Suprapubic skin (tissue), 4 donors: Measurements from ENCODE around the gene EGLN2. TPM values are rescaled to one million over a fixed set of nuclear protein-coding genes. Genes with fewer than 3 reads are reported as not detected.
"Not testable (repeated sequence)": the region's sequence is repeated elsewhere in the genome, so short reads cannot be mapped to it uniquely, and the experiment has no call there.

Source experiments
- DNase-seq, 2 donors: peaks; one replicate each; pipeline ENCODE4 v3.0.0-alpha.2; 2019; ENCODE audit warnings: low spot score in 2 of 2
- H3K27ac ChIP-seq: fragments of 200-600 bp; sonication (generic); one replicate; pipeline ENCODE4 v1.5.1; 2019
- H3K27me3 ChIP-seq: fragments of 200-600 bp; sonication (generic); one replicate; pipeline ENCODE4 v1.5.1; 2019
- H3K36me3 ChIP-seq: fragments of 200-600 bp; sonication (generic); one replicate; pipeline ENCODE4 v1.5.1; 2019
- H3K4me1 ChIP-seq: fragments of 200-600 bp; sonication (generic); one replicate; pipeline ENCODE4 v1.5.1; 2019
- H3K4me3 ChIP-seq: fragments of 200-600 bp; sonication (generic); one replicate; pipeline ENCODE4 v1.5.1; 2019; ENCODE audit warnings: mild to moderate bottlenecking
- H3K9me3 ChIP-seq: fragments of 200-600 bp; sonication (generic); one replicate; pipeline ENCODE4 v1.5.1; 2019
- CTCF ChIP-seq, 2 donors: fragments of 200-600 bp in 1 of 2; fragments of 450-650 bp in 1 of 2; sonication (generic) in 1 of 2; IDR thresholded peaks; one replicate each; pipeline ENCODE4 v1.5.1; 2016 to 2019; ENCODE audit warnings: antibody characterized with exemption in 2 of 2, mild to moderate bottlenecking in 1 of 2, moderate library complexity in 1 of 2
- EP300 ChIP-seq: sonication (generic); formaldehyde crosslinking; IDR thresholded peaks from one replicate; pipeline ENCODE4 v1.6.1; 2017; ENCODE audit warnings: antibody characterized with exemption
- POLR2A ChIP-seq, 2 donors: fragments of 450-650 bp; IDR thresholded peaks; one replicate each; pipeline ENCODE4 v1.6.1; 2017; ENCODE audit warnings: antibody characterized with exemption in 2 of 2, mild to moderate bottlenecking in 2 of 2, moderate library complexity in 2 of 2
- POLR2AphosphoS5 ChIP-seq, 3 donors: sonication (generic); formaldehyde crosslinking; IDR thresholded peaks; one replicate each; pipeline ENCODE4 v1.6.1; 2017; ENCODE audit warnings: antibody characterized with exemption in 3 of 3
- whole genome bisulfite sequencing: methylation state at CpG from one replicate; pipeline ENCODE4 v1.1.5; 2018; 5-methylcytosine and 5-hydroxymethylcytosine counted together
- total RNA-seq, 4 donors: library from RNA; depleted of rRNA; stranded (reverse); fragments of >200 nt; gene quantifications; one replicate each; pipeline ENCODE4 v1.1.0, GENCODE V29; 2016

EGLN2 gene
- total RNA-seq, 4 donors from 2014 or later = 31.5 to 51.2 (median 37.6) TPM

GRCh38 chr19:40829205-40829604 lies 30.2 kb downstream of the EGLN2 start:
- H3K4me1 ChIP-seq = peaks cover 4% of the 10 kb centered on the region
- TF ChIP-seq EP300 = no peak
- TF ChIP-seq POLR2A (IDR thresholded peaks at IDR 0.05) = no peak
- no peak for TF ChIP-seq CTCF (IDR thresholded peaks at IDR 0.05)
- no peak for TF ChIP-seq POLR2AphosphoS5 (IDR thresholded peaks at IDR 0.05)
- H3K36me3 ChIP-seq = peaks cover 7% of the 10 kb centered on the region
- H3K9me3 ChIP-seq = no peaks in the 10 kb centered on the region
- no peaks in the 10 kb centered on the region for H3K27me3 ChIP-seq
- DNase-seq = no peak
- H3K4me3 ChIP-seq = no peak overlapping the region
- H3K27ac ChIP-seq = no peak overlapping the region

GRCh38 chr19:40830741-40831140 lies 31.8 kb downstream of the EGLN2 start:
- H3K27ac ChIP-seq, H3K9me3 ChIP-seq, H3K27me3 ChIP-seq, H3K4me1 ChIP-seq, H3K36me3 ChIP-seq, DNase-seq, H3K4me3 ChIP-seq: not testable (repeated sequence)
- WGBS = 96% methylated on average over 16 of the region's 16 CpGs

- Histone ChIP-seq H3K36me3 (peaks cover 4% of the 10 kb centered on the region), H3K27me3 (no peaks in the 10 kb centered on the region), H3K4me1 (peaks cover 4% of the 10 kb centered on the region), H3K9me3 (no peaks in the 10 kb centered on the region), H3K27ac (peak overlapping the region; percentile 35), H3K4me3 (no peak overlapping the region)
- DNase-seq = no peak
- no peak for TF ChIP-seq POLR2A (IDR thresholded peaks at IDR 0.05)
- peak in 1 of 3 donors; percentile 45 for TF ChIP-seq POLR2AphosphoS5 (IDR thresholded peaks at IDR 0.05)
- TF ChIP-seq EP300 = no peak
- WGBS = 71% methylated on average over 7 of the region's 7 CpGs
These were observed 32.8 kb downstream of the EGLN2 start for GRCh38 chr19:40831502-40832430.

GRCh38 chr19:40832431-40832790 lies 33.4 kb downstream of the EGLN2 start:
- H3K4me1 ChIP-seq, H3K36me3 ChIP-seq, DNase-seq, H3K4me3 ChIP-seq, H3K9me3 ChIP-seq, H3K27me3 ChIP-seq: not testable (repeated sequence)
- WGBS = 67% methylated on average over 4 of the region's 4 CpGs
- H3K27ac ChIP-seq = peak overlapping the region; percentile 8

GRCh38 chr19:40833728-40834533 lies 34.9 kb downstream of the EGLN2 start:
- not testable (repeated sequence) for H3K9me3 ChIP-seq, H3K4me3 ChIP-seq, H3K27ac ChIP-seq, DNase-seq, H3K27me3 ChIP-seq, H3K4me1 ChIP-seq, H3K36me3 ChIP-seq
- WGBS = 64% methylated on average over 5 of the region's 7 CpGs

- Histone ChIP-seq H3K9me3 (no peaks in the 10 kb centered on the region), H3K36me3 (no peaks in the 10 kb centered on the region), H3K27me3 (no peaks in the 10 kb centered on the region), H3K4me3 (no peak overlapping the region), H3K27ac (no peak overlapping the region), H3K4me1 (no peaks in the 10 kb centered on the region)
- no peak for TF ChIP-seq CTCF (IDR thresholded peaks at IDR 0.05)
- no peak for TF ChIP-seq POLR2AphosphoS5 (IDR thresholded peaks at IDR 0.05)
- TF ChIP-seq POLR2A (IDR thresholded peaks at IDR 0.05) = no peak
- TF ChIP-seq EP300 = no peak
- DNase-seq = no peak
- 78% methylated on average over 6 of the region's 6 CpGs for WGBS
These were observed 37.9 kb downstream of the EGLN2 start for GRCh38 chr19:40836754-40837429.

- WGBS = 45% methylated on average over 1 of the region's 1 CpG
- H3K9me3 ChIP-seq, H3K4me3 ChIP-seq, H3K27ac ChIP-seq, H3K4me1 ChIP-seq, H3K27me3 ChIP-seq, H3K36me3 ChIP-seq, DNase-seq: not testable (repeated sequence)
These were observed 39.5 kb downstream of the EGLN2 start for GRCh38 chr19:40838477-40838876.

GRCh38 chr19:40842012-40842411 lies 43.0 kb downstream of the EGLN2 start:
- not testable (repeated sequence) for H3K27ac ChIP-seq, H3K4me3 ChIP-seq, H3K9me3 ChIP-seq, DNase-seq, H3K27me3 ChIP-seq, H3K4me1 ChIP-seq, H3K36me3 ChIP-seq
- 86% methylated on average over 3 of the region's 3 CpGs for WGBS

- not testable (repeated sequence) for H3K27ac ChIP-seq, H3K36me3 ChIP-seq, DNase-seq, H3K4me1 ChIP-seq, H3K27me3 ChIP-seq, H3K9me3 ChIP-seq
- 38% methylated on average over 9 of the region's 12 CpGs for WGBS
- H3K4me3 ChIP-seq = peak overlapping the region; percentile 30
These were observed 44.1 kb downstream of the EGLN2 start for GRCh38 chr19:40842997-40843652.

- H3K4me1 ChIP-seq, H3K9me3 ChIP-seq, DNase-seq, H3K27me3 ChIP-seq, H3K36me3 ChIP-seq, H3K27ac ChIP-seq: not testable (repeated sequence)
- whole genome bisulfite sequencing = 4% methylated on average over 15 of the region's 19 CpGs
- H3K4me3 ChIP-seq = peak overlapping the region; percentile 30
These were observed 44.7 kb downstream of the EGLN2 start for GRCh38 chr19:40843653-40844052.
